ENCODE data around the gene DHRS9. TPM values are rescaled to one million over a fixed set of nuclear protein-coding genes. Genes with fewer than 3 reads are reported as not detected.

DHRS9 gene
- total RNA-seq, 2 experiments from 2014 or later: not detected

DNA sequence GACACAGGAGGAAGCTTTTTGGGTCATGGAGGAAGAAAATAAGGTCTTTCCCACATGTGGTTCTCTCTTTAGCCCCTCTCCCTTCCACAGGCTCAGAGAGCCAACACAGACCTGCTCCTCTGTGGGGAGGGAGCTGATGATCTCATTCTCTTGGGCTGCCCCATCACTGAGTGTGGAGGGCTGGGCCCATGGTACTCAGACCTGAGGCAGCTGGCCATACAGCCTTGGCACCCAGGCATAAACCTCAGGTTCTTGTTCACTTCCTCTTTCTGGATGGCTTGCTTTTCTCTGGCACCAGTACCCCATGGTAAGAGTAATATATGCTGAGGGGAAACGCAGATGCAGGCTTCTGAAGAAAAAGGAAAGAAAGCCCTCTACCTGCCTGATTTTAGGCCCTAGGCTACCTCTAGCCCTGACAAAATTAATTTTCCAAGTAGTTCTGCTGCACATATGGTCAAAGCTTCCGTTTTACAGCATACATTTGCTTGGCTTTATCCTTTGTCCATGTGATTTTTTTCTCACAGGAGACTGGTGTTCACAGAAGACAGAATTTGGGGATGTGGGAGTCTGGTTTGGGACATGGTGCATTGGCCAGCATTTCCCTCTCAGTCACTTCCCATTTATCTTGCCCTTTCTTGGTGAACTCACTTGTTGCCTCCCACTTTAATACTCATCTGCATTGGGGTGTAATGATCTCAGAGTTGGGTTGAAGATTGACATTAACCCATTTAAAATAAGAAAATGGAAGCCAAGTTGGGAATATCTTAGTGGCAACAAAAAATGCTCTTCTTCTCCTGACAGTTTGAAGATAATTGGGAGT, 11.1 kb downstream of the DHRS9 start:
- Mint-ChIP-seq H3K27me3 (no peaks in the 10 kb centered on the region), H3K9me3 (no peaks in the 10 kb centered on the region), H3K4me1 (ENCODE audit: low read depth) (no peaks in the 10 kb centered on the region), H3K36me3 (ENCODE audit: low read depth) (no peaks in the 10 kb centered on the region), H3K27ac (no peak overlapping the region), H3K4me3 (no peak overlapping the region)
- H3K4me3 ChIP-seq (ENCODE audit: low read length): no peak overlapping the region
- peaks cover 3% of the 10 kb centered on the region for H3K4me1 ChIP-seq (ENCODE audit: insufficient read depth, low read length)
- TF ChIP-seq, protein P1, sequence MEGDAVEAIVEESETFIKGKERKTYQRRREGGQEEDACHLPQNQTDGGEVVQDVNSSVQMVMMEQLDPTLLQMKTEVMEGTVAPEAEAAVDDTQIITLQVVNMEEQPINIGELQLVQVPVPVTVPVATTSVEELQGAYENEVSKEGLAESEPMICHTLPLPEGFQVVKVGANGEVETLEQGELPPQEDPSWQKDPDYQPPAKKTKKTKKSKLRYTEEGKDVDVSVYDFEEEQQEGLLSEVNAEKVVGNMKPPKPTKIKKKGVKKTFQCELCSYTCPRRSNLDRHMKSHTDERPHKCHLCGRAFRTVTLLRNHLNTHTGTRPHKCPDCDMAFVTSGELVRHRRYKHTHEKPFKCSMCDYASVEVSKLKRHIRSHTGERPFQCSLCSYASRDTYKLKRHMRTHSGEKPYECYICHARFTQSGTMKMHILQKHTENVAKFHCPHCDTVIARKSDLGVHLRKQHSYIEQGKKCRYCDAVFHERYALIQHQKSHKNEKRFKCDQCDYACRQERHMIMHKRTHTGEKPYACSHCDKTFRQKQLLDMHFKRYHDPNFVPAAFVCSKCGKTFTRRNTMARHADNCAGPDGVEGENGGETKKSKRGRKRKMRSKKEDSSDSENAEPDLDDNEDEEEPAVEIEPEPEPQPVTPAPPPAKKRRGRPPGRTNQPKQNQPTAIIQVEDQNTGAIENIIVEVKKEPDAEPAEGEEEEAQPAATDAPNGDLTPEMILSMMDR (IDR thresholded peaks at IDR 0.05): no peak
- intact Hi-C loops (cut with DNase I, micrococcal nuclease): no loop called here
- DNase-seq (peak in 2 of 14 experiments; percentile 30 to 45), ATAC-seq (ENCODE audit: poor library complexity) (no peak)
- CTCF ChIA-PET: no interaction called here
- H3K36me3 ChIP-seq (ENCODE audit: insufficient read depth, low read length): no peaks in the 10 kb centered on the region
- H3K9me3 ChIP-seq (ENCODE audit: control insufficient read depth in 1 of 2, insufficient read depth in 1 of 2, low read length in 2 of 2): no peaks in the 10 kb centered on the region
- H3K27ac ChIP-seq (ENCODE audit: low read depth in 1 of 2, low read length in 2 of 2): no peak overlapping the region
- H3K27me3 ChIP-seq (ENCODE audit: control insufficient read depth in 1 of 2, insufficient read depth in 2 of 2, low read length in 2 of 2): no peaks in the 10 kb centered on the region
- POLR2A ChIA-PET: no interaction called here

DNA sequence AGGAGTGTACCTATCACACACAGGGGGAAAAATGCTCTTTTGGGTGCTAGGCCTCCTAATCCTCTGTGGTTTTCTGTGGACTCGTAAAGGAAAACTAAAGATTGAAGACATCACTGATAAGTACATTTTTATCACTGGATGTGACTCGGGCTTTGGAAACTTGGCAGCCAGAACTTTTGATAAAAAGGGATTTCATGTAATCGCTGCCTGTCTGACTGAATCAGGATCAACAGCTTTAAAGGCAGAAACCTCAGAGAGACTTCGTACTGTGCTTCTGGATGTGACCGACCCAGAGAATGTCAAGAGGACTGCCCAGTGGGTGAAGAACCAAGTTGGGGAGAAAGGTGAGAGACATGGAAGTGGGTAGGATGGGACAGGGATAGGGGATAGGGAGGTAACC, 12.2 kb downstream of the DHRS9 start:
- H3K36me3 ChIP-seq (ENCODE audit: insufficient read depth, low read length): no peaks in the 10 kb centered on the region
- no peak for DNase-seq
- TF ChIP-seq, protein P1 (IDR thresholded peaks at IDR 0.05): no peak
- POLR2A ChIA-PET: no interaction called here
- no peaks in the 10 kb centered on the region for H3K9me3 ChIP-seq (ENCODE audit: control insufficient read depth in 1 of 2, insufficient read depth in 1 of 2, low read length in 2 of 2)
- Mint-ChIP-seq H3K27ac (no peak overlapping the region), H3K4me3 (no peak overlapping the region), H3K4me1 (ENCODE audit: low read depth) (no peaks in the 10 kb centered on the region), H3K36me3 (ENCODE audit: low read depth) (no peaks in the 10 kb centered on the region), H3K27me3 (peaks cover 6% of the 10 kb centered on the region), H3K9me3 (peaks cover 3% of the 10 kb centered on the region)
- peaks cover 3% of the 10 kb centered on the region for H3K4me1 ChIP-seq (ENCODE audit: insufficient read depth, low read length)
- no peaks in the 10 kb centered on the region for H3K27me3 ChIP-seq (ENCODE audit: control insufficient read depth in 1 of 2, insufficient read depth in 2 of 2, low read length in 2 of 2)
- no peak overlapping the region for H3K27ac ChIP-seq (ENCODE audit: low read depth in 1 of 2, low read length in 2 of 2)
- ATAC-seq (ENCODE audit: poor library complexity): no peak
- intact Hi-C loops (cut with DNase I, micrococcal nuclease): no loop called here
- H3K4me3 ChIP-seq (ENCODE audit: low read length): no peak overlapping the region
- CTCF ChIA-PET: interaction anchor here (1.1 kb wide), 1 partner anchor 15 kb away, joined by 3 read pairs; no protein-coding TSS in a partner anchor

DNA sequence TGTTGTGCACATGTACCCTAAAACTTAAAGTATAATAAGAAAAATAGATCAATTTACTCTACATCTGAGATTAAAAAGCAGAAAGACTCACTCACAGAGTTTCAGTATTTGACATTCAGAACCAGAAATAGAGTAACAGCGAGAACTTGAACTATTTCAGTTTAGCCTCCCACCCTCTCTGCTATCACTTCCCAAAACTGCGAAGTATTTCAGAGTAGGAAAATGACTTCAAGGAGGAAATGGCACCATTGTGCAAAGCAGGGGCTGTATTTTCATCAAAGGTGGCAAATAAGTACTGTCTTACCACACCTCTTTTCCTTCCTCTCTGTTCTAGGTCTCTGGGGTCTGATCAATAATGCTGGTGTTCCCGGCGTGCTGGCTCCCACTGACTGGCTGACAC, 13.6 kb downstream of the DHRS9 start:
- DNase-seq: no peak
- H3K27ac ChIP-seq (ENCODE audit: low read depth in 1 of 2, low read length in 2 of 2): no peak overlapping the region
- peaks cover 0 to 2% of the 10 kb centered on the region in 2 experiments for H3K27me3 ChIP-seq (ENCODE audit: control insufficient read depth in 1 of 2, insufficient read depth in 2 of 2, low read length in 2 of 2)
- Mint-ChIP-seq H3K27ac (no peak overlapping the region), H3K27me3 (peaks cover 6% of the 10 kb centered on the region), H3K36me3 (ENCODE audit: low read depth) (no peaks in the 10 kb centered on the region), H3K4me1 (ENCODE audit: low read depth) (no peaks in the 10 kb centered on the region), H3K9me3 (peaks cover 3% of the 10 kb centered on the region), H3K4me3 (no peak overlapping the region)
- TF ChIP-seq, protein P1 (IDR thresholded peaks at IDR 0.05): no peak
- no peak overlapping the region for H3K4me3 ChIP-seq (ENCODE audit: low read length)
- H3K9me3 ChIP-seq (ENCODE audit: control insufficient read depth in 1 of 2, insufficient read depth in 1 of 2, low read length in 2 of 2): no peaks in the 10 kb centered on the region
- ATAC-seq (ENCODE audit: poor library complexity): no peak
- POLR2A ChIA-PET: no interaction called here
- CTCF ChIA-PET: no interaction called here
- no peaks in the 10 kb centered on the region for H3K36me3 ChIP-seq (ENCODE audit: insufficient read depth, low read length)
- intact Hi-C loops (cut with DNase I, micrococcal nuclease): no loop called here
- peaks cover 3% of the 10 kb centered on the region for H3K4me1 ChIP-seq (ENCODE audit: insufficient read depth, low read length)

All from CD4-positive, alpha-beta T cell (primary cell).